ENCODE measurements around the gene XIRP1.

The XIRP1 gene

DNA sequence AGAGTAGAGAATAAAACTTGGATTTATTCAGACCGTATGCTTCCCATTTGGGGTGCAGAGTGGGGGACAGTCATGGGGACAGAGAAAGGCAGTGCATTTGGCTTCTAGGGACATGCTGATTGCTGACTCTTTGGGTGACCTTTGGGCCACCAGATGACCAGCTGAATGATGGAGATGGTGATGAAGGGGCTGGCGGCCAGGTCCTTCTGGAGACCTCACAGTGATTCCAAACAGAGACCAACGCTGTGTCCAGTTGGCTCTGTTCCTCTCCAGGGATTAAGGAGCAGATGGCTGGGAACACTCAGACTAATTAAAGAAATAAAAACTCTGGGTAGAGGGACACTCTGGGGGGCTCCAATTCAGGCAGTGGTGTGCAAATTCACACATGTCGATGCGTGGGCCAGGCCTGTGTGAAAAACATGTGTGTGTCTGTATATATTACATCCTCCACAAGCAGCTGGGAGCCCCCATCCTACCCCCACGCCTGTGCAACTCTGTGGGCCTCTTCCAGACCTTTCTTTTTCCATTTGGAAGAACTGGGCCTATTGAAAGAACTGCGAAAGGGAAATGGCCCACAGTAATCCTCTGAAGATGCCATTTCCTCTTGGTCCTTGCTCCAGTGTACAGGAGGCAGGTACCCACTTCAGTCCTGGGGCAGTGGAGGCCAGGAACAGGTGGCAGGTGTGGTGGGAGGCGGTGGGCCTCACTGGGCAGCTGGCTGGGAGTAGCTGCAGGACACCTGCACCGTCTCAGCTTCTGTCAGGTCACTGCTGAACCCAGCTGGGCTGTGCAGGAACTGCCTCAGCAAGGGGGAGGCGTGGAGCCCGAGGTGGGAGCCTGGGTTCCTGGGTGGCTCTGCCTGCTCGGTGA, 8.9 kb downstream of the XIRP1 start:
- no peak for DNase-seq (ENCODE audit: low read depth)
- no peak for TF ChIP-seq CTCF (IDR thresholded peaks at IDR 0.05; ENCODE audit: control insufficient read depth, extremely low read depth, insufficient read depth)
- no peak overlapping the region for H3K4me3 ChIP-seq (ENCODE audit: low read depth, low read length)

DNA sequence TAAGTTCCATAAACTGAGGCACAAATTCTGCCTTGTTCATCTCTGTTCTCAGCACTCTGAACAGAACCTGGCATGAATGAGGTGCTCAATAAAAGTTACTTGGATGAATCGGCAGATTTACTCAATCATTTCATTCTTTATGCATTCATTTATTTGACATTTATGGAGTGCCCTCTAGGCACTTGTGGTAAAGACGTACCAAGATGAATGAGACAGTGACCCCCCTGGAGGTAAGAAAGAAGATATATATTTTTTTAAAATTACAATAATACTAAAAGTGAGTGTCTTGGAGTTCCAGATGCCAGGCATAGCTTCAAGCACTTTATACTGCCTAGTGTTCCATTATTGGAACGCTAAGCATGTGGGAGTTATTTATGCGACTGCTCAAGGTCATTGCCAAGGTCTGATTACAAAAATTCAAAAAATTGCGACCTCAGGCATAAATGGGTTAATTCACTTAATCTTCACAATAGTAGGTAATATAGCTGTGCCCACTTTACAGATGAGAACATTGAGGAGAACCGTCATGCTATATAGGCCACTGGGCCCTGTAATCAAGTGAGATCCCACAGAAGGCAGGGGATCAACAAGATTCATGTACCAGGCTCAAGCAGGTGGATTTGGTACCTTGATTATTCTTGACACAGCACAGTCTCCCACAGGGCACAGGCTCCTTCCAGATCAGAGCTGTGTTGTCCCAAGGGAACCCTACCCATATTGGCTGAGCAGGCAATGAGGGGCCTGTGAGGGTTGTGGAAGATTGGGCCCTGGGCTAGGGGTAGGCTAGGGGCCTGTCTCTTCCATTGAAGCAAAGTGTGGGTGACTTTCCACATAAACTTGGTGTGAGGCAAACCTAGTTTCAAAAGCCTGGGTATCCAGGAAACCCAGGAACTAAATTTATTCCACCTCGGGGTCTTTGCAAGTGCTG, 10.7 kb downstream of the XIRP1 start:
- TF ChIP-seq CTCF (IDR thresholded peaks at IDR 0.05; ENCODE audit: control insufficient read depth, extremely low read depth, insufficient read depth): no peak
- H3K4me3 ChIP-seq (ENCODE audit: low read depth, low read length): 0 out of 2 replicates have a peak overlapping the region, but pooled peaks have one; percentile 8
- DNase-seq (ENCODE audit: low read depth): no peak

GRCh38 chr3:39180546-39181346, 11.6 kb downstream of the XIRP1 start:
- peak overlapping the region; percentile 44 for H3K4me3 ChIP-seq (ENCODE audit: low read depth, low read length)
- 0 out of 2 replicates have a peak, but pooled peaks have one; percentile 16 for TF ChIP-seq CTCF (IDR thresholded peaks at IDR 0.05; ENCODE audit: control insufficient read depth, extremely low read depth, insufficient read depth)
- peak; percentile 68 for DNase-seq (ENCODE audit: low read depth)

DNA sequence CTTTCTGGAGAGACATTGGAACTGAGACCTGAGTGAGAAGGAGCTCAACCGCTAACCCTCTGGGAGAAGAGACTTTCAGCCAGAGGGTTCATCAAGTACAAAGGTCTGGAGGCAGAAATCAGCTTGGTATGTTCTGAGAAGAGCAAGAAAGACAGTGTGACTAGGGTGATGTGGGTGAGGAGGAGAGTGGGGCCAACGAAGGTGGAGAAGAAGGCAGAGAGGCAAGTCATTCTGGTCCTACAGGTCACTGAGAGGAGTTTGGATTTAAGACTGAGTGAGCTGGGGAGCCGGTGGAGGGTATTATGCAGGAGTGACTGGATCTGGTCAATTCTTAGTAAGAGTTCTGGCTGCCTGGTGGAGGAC, 12.2 kb downstream of the XIRP1 start:
- TF ChIP-seq CTCF (IDR thresholded peaks at IDR 0.05; ENCODE audit: control insufficient read depth, extremely low read depth, insufficient read depth): no peak
- DNase-seq (ENCODE audit: low read depth): no peak
- peak overlapping the region; percentile 44 for H3K4me3 ChIP-seq (ENCODE audit: low read depth, low read length)

GRCh38 chr3:39178553-39178952, 13.8 kb downstream of the XIRP1 start:
- no peak for DNase-seq (ENCODE audit: low read depth)
- peak overlapping the region; percentile 49 for H3K4me3 ChIP-seq (ENCODE audit: low read depth, low read length)
- TF ChIP-seq CTCF (IDR thresholded peaks at IDR 0.05; ENCODE audit: control insufficient read depth, extremely low read depth, insufficient read depth): no peak

GRCh38 chr3:39177708-39178332, 14.6 kb downstream of the XIRP1 start:
- no peak for TF ChIP-seq CTCF (IDR thresholded peaks at IDR 0.05; ENCODE audit: control insufficient read depth, extremely low read depth, insufficient read depth)
- peak; percentile 64 for DNase-seq (ENCODE audit: low read depth)
- peak overlapping the region; percentile 49 for H3K4me3 ChIP-seq (ENCODE audit: low read depth, low read length)
